GM21619 (cell line): ENCODE measurements around the gene MYCN.

Experiments
- ATAC-seq: cut with Tn5 transposase; IDR thresholded peaks from one replicate; pipeline ENCODE4 v1.9.1; 2021; ENCODE audit not compliant: unreplicated experiment

Gene MYCN

DNA sequence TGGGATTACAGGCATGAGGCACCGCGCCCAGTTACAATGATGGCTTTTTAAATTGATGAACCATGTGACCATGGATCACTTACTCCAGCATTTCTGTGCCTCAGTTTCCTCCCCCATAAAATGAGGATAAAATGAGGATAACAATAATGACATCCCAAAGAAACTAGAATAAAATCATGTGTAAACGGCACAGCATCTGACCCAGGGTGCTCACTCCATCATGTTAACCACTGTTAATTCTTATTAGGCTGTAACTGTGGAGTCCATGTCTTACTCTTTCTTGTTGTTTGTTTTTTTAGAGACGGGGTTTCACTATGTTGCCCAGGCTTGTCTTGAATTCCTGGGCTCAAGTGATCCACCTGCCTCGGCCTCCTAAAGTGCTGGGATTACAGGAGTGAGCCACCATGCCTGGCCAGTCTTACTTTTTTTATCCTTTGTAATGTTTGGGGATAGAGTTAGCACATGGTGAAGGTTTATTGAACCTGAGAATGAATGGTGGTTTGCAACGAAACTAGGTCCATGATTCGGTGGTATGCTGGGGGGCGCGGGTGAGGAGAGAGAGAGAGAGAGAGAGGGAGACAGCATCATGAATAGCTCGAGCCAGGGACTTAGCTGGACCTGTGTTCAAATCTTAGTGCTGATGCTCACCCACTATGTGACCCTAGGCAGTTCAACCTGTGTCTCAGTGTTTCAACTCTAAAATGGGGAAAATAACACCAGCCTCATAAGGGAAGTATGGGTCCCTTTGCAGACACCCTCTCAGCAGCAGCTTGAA, 52.3 kb downstream of the MYCN start:
- no peak for ATAC-seq

DNA sequence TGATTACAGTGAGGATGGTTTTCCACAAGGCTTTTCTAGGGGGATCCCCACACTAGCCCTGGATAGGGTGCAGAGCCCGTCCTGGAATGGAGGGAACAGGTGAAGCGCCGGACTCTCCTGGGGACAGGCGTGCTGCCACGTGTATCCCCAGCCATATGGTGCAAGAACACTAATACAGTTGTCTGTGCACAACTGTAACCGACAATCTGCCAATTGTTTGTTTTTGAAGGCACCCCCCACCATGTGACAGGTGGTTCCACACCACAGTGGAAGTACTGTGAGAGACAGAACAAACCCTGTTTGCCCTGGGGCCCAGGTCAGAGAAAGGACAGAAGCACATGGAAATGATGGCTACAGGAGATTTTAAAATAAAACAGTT, 52.9 kb downstream of the MYCN start:
- no peak for ATAC-seq

DNA sequence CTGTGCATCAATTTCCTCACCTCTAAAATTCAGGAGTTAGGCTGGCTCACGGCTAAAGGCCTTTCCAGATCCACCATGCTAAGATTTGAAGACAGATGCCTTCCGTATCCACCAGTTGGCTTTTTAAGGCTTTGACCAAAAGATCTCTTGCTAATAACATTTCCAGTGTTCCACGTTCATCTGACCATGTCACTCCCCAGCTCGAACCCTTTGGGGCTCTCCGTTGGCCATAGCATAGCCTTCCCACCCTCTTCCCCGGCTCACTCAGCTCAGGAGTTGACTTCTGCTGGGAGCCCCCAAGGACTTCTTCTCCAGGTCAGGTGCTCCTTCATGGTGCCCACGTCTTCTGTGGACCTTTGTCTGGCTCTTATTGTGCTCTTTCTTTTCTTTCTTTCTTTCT, 53.3 kb downstream of the MYCN start:
- ATAC-seq, result no peak

DNA sequence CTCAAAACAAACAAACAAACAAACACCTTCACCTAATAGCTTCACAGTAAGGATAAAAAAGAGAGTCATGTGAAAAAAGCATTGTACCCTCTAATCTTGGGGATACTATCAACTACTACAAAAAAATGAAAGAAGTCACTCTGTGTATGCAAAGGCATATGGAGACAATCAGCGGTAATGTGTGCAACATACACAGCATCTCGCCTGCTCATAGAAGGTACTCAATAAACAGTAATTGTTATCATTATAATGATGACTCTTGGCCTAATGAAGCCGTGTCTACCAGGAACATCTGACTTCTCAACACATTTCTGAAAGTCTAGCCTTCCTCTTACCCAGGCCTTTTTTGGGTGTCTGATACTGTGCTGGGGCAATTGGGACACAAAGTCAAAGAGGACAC, 55.3 kb downstream of the MYCN start:
- no peak for ATAC-seq
